Stimulated activated CD4-positive, alpha-beta T cell treated with anti-CD3 and anti-CD28 coated beads, Interleukin-12 subunit alpha, Interleukin-12 subunit beta, amount 100 ng/mL, for 48 hours (primary cell): ENCODE measurements around the gene KIF15.
"Not testable (repeated sequence)": the region's sequence is repeated elsewhere in the genome, so short reads cannot be mapped to it uniquely, and the experiment has no call there.

Experiments used
- DNase-seq, 3 donors: peaks; one replicate each; pipeline ENCODE4 v3.0.0-alpha.2; 2020; ENCODE audit warnings: low read depth in 2 of 3, low spot score in 1 of 3

Gene KIF15

DNA sequence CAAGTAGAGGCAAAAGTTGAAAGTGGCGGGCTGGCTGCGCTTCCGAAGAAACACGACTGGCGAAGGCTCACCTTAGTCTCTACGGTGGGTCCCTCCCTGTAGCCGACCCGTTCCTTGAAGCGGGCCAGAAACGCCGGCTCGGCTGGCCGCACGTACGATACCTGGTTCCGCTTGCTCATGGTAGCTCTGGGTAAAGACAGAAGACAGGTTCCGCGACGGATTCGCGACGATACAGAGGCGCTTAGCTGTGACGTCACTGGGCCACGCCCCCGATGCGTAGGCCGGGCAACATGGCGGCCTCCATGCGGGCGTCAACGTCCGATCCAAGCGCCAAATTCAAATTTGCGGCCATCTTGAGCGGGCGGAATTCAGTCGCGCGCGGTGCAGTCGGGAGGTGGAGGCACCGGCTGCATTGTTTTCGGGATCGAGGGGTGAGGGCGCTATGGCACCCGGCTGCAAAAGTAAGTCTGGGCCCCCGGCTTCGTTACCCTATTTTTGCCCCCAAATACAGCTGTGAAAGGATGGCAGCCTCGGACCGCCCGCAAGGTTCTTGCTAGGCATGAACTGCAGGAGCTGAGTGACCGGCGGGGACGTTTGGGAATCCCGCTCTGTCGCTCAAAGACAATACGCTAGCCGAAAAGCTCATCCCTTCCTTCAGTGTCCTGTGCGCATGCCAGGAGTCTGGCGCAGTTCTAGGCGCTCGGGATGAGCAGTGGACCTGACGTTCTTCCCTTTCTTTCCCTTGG is at the start of gene KIF15, which contains the start of gene KIAA1143:
KIF15 (plus strand) TSS at position 371 of the 746 bp plus-strand sequence; CDS start at position 443, 72 bp downstream.
KIAA1143 (minus strand) TSS at position 196 of the 746 bp plus-strand sequence; CDS start at position 179, 17 bp downstream.
- peak; percentile 96 to 97 (median 97) for DNase-seq

- DNase-seq: peak; percentile 39 to 41 (median 40)
These were observed 49.0 kb upstream of the KIF15 start, which contains the start of gene ZNF502 for GRCh38 chr3:44712455-44713075. TSS of gene ZNF502 (plus strand) at chr3:44712660. CDS start at chr3:44720262, 7,602 bp downstream.

DNA sequence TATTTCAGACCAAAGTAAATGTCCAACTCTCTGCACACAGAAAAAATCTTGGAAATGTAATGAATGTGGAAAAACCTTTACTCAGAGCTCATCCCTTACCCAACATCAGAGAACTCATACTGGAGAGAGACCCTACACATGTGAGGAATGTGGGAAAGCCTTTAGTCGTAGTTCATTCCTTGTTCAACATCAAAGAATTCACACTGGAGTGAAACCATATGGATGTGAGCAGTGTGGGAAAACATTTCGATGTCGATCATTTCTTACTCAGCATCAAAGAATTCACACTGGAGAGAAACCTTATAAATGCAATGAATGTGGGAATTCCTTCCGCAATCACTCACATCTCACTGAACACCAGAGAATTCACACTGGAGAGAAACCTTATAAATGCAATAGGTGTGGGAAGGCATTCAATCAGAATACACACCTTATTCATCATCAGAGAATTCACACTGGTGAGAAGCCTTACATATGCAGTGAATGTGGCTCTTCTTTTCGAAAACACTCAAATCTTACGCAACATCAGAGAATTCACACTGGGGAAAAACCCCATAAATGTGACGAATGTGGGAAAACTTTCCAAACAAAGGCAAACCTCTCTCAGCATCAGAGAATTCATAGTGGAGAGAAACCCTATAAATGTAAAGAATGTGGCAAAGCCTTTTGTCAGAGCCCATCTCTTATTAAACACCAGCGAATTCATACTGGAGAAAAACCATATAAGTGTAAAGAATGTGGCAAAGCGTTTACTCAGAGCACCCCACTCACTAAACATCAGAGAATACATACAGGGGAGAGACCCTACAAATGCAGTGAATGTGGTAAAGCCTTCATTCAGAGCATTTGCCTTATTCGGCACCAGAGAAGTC is 40.1 kb upstream of the KIF15 start:
- no peak for DNase-seq

GRCh38 chr3:44722103-44722401 is 39.5 kb upstream of the KIF15 start:
- no peak for DNase-seq

DNA sequence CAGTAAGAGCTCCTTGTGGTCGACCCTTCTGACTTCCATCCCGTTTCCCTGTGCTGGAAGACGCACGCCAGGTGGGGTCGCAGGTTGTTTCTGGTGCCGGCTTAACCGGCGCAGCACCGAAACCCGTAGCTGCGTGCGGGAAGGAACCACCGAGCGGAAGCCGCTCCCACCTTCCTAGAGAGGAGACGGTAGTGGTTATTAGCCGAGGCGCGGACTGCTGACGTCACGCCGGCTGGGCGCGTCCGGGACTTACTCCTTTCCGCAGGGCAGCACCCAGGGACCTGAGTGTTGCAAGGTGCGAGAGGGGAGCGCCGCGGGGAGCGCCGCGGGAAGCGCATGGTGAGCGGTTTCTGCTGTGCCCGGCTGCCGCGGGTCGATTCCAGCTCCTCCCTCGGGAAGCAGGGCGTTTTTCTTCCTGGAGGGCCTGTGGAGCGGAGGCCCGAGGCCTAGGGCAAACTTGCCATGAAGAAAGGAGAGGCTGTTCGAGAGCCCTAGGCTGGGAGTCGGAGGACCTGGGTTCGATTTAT is 32.1 kb upstream of the KIF15 start, which contains the start of gene ZNF501:
ZNF501 (plus strand) TSS at position 252 of the 527 bp plus-strand sequence. CDS start 4,787 bp downstream, outside the sequence.
- DNase-seq: peak; percentile 67 to 85 (median 71)

DNA sequence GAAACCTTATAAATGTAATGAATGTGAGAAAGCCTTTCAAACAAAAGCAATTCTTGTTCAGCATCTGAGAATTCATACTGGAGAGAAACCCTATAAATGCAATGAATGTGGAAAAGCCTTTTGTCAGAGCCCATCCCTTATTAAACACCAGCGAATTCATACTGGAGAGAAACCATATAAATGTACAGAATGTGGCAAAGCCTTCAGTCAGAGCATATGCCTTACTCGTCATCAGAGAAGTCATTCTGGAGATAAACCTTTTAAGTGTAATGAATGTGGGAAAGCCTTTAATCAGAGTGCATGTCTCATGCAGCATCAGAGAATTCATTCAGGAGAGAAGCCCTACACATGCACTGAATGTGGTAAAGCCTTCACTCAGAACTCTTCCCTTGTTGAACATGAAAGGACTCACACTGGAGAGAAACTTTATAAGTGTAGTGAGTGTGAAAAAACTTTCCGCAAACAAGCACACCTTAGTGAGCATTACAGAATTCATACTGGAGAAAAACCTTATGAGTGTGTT is 26.9 kb upstream of the KIF15 start:
- DNase-seq: no peak

- DNase-seq: peak in 1 of 3 donors; percentile 5
These were observed 532 bp upstream of the KIF15 start for GRCh38 chr3:44761101-44761423.

GRCh38 chr3:44762170-44762677 is 630 bp downstream of the KIF15 start:
- no peak for DNase-seq

DNA sequence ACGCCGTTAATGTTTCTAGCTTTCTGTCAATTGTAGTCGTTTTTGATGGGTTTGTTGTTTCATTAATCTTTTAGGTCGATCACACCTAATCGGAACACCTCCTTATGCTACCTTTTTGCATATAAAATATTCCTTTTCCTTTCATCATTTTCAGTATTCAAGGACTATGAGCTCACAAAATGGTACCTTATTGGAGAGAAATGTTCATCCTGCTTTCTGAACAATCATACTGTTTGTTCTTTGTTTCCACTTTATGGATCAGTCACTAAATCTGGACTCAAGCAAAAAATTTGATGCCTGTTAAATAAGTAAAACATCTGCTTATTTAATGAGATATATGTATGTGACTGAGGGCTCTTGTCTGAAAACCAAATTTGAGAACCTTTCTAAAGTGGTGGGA is 1.1 kb downstream of the KIF15 start:
- DNase-seq: no peak

DNA sequence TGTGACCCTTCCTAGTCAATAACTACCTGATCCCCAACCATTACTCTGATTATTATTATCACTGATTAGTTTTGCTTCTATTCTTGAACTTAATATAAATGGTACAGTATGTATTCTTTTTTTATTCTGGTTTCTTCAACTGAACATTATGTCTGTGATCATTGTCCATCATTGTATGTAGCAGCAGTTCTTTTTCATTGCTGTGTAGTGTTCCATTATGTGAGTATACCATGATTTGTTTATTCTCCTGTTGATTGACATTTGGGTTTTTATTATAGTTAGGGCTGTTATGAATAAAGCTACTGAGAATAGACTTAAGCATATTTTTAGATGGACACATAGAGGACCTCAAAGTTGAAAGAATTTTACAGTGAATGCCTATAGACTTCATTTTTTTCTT is 2.7 kb downstream of the KIF15 start:
- no peak for DNase-seq

DNA sequence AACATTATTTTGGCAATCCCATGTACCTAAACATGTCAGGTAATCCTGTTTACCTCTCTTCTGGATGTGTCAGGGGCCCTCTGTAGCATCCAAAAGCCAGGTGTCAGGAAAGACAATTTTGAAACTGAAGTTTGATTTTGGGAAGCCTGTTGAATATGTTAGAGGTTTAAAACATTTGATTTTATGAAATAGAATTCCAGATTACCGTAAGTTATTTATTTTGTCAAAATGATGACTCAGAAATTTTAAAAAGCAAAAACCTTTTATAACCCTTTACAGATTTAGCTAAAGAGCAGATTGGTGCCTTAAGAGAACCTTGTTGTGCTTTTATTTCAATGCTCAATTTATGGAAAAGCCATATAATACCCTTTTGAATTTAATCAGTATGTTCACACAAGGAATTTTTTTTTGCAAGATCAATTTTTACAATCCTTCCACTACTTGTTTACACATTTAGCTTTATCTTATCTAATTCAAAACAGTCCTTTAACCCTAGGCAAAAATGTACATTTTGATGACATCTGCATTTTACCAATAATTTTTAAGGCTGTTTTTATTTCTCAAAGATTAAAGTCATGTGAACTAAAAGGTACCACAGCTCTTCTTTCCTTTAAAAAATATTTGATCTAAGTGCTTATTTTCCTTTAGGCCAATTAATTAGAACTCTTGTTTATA is 10.0 kb downstream of the KIF15 start:
- no peak for DNase-seq

- no peak for DNase-seq
These were observed 10.5 kb downstream of the KIF15 start for GRCh38 chr3:44772099-44772442.

- DNase-seq: no peak
These were observed 21.3 kb downstream of the KIF15 start for GRCh38 chr3:44782891-44783290.

DNA sequence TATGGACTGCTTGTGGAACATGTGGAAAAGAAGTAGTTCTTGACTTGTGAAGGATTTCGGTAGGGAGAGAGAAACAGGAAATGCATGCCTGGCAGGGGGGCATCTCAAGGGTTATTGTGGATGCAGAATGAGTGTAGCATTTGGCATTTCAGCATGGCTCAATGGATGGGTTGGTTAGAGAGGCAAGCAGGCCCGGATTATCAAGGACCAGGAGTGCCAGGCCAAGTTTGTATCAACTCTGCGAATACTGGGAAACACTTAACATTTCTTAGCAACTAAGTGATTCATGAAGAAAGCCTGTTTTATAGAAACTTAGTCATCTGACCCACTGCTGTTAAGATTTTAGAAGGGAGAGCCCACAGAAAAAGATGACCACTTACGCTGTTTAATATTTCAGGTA is 33.6 kb downstream of the KIF15 start:
- no peak for DNase-seq

GRCh38 chr3:44802011-44802410 is 40.4 kb downstream of the KIF15 start:
- DNase-seq: no peak

GRCh38 chr3:44803298-44803697 is 41.7 kb downstream of the KIF15 start:
- DNase-seq: no peak

- DNase-seq: no peak
These were observed 44.4 kb downstream of the KIF15 start for GRCh38 chr3:44805960-44806359.

- DNase-seq: no peak
These were observed 53.2 kb downstream of the KIF15 start for GRCh38 chr3:44814751-44815150.

GRCh38 chr3:44816334-44816733 is 54.7 kb downstream of the KIF15 start:
- not testable (repeated sequence) for DNase-seq

- not testable (repeated sequence) for DNase-seq
These were observed 59.6 kb downstream of the KIF15 start for GRCh38 chr3:44821206-44821605.
